Ascending aorta (tissue), 2 donors: Measurements from ENCODE around the gene PPP4R2. TPM values are rescaled to one million over a fixed set of nuclear protein-coding genes. Genes with fewer than 3 reads are reported as not detected.
"Not testable (repeated sequence)": the region's sequence is repeated elsewhere in the genome, so short reads cannot be mapped to it uniquely, and the experiment has no call there.

ENCODE experiments used
- DNase-seq, 2 donors: peaks; one replicate each; pipeline ENCODE4 v3.0.0-alpha.2; 2019; ENCODE audit warnings: low spot score in 2 of 2
- H3K27ac ChIP-seq, 2 donors: fragments of 200-600 bp; sonication (generic); one replicate each; pipeline ENCODE4 v1.5.1; 2016 to 2017; ENCODE audit warnings: mild to moderate bottlenecking in 1 of 2
- H3K27me3 ChIP-seq: fragments of 200-600 bp; sonication (generic); one replicate; pipeline ENCODE4 v1.5.1; 2017
- H3K36me3 ChIP-seq, 2 donors: fragments of 200-600 bp; sonication (generic); one replicate each; pipeline ENCODE4 v1.5.1; 2016
- H3K4me1 ChIP-seq, 2 donors: fragments of 200-600 bp; sonication (generic); one replicate each; pipeline ENCODE4 v1.5.1; 2016 to 2017; ENCODE audit warnings: mild to moderate bottlenecking in 1 of 2
- H3K4me3 ChIP-seq, 2 donors: fragments of 200-600 bp; sonication (generic); one replicate each; pipeline ENCODE4 v1.5.1; 2016 to 2017; ENCODE audit warnings: mild to moderate bottlenecking in 1 of 2
- H3K9me3 ChIP-seq, 2 donors: fragments of 200-600 bp; sonication (generic); one replicate each; pipeline ENCODE4 v1.5.1; 2016
- CTCF ChIP-seq, 3 experiments: fragments of 200-600 bp in 2 of 3; fragments of 450-650 bp in 1 of 3; sonication (generic) in 2 of 3; IDR thresholded peaks; one replicate each; pipeline ENCODE4 v1.5.1; 2016 to 2019; ENCODE audit warnings: antibody characterized with exemption in 3 of 3, mild to moderate bottlenecking in 1 of 3, moderate library complexity in 1 of 3
- intact Hi-C: fragments of 100-400 bp; cut with DNase I; formaldehyde crosslinking; loops from one replicate; pipeline ENCODE4 v1.15.1; 2023
- total RNA-seq: library from RNA; depleted of rRNA; stranded (reverse); fragments of >200 nt; gene quantifications from one replicate; pipeline ENCODE4 v1.1.0, GENCODE V29; 2016

The PPP4R2 gene
- total RNA-seq, 1 donor from 2014 or later, result 8.2 TPM

- DNase-seq, result no peak
- no peaks in the 10 kb centered on the region for H3K27me3 ChIP-seq
- H3K9me3 ChIP-seq, result no peaks in the 10 kb centered on the region
- no peak overlapping the region for H3K27ac ChIP-seq
- no peak overlapping the region for H3K4me3 ChIP-seq
- TF ChIP-seq CTCF (IDR thresholded peaks at IDR 0.05), result no peak
- H3K4me1 ChIP-seq, result peaks cover 3% of the 10 kb centered on the region in 2 donors
- no peaks in the 10 kb centered on the region for H3K36me3 ChIP-seq
- intact Hi-C loops, result loop anchor here (2.0 to 5.0 kb wide), 2 partner anchors 118 to 209 kb away; partner anchors contain the start of gene SHQ1
These were observed 60.2 kb downstream of the PPP4R2 start for GRCh38 chr3:73056845-73057150.

GRCh38 chr3:73060302-73060723, 63.7 kb downstream of the PPP4R2 start:
- Histone ChIP-seq H3K9me3 (no peaks in the 10 kb centered on the region), H3K4me1 (peaks cover 3% of the 10 kb centered on the region in 2 donors), H3K36me3 (peaks cover 7 to 27% of the 10 kb centered on the region in 2 donors), H3K27me3 (no peaks in the 10 kb centered on the region), H3K4me3 (no peak overlapping the region), H3K27ac (no peak overlapping the region)
- DNase-seq, result no peak
- intact Hi-C loops, result no loop called here
- TF ChIP-seq CTCF (IDR thresholded peaks at IDR 0.05), result no peak

- TF ChIP-seq CTCF (IDR thresholded peaks at IDR 0.05), result no peak
- intact Hi-C loops, result no loop called here
These were observed 64.8 kb downstream of the PPP4R2 start, which contains the start of gene EBLN2 for GRCh38 chr3:73061416-73061815. TSS of gene EBLN2 (plus strand) at chr3:73061659. CDS start at chr3:73062082, 423 bp downstream.

GRCh38 chr3:73066243-73066642, 69.6 kb downstream of the PPP4R2 start:
- H3K27me3 ChIP-seq, intact Hi-C loops: not testable (repeated sequence)

More at GRCh38 chr3:73061416-73061815, 64.8 kb downstream of the PPP4R2 start, which contains the start of gene EBLN2:
- H3K27ac ChIP-seq, result no peak within 1 kb of the TSS
- no peak for DNase-seq
- H3K9me3 ChIP-seq, result no peaks in the 10 kb centered on the region
- no peak within 1 kb of the TSS for H3K4me3 ChIP-seq
- no peaks in the 10 kb centered on the region for H3K27me3 ChIP-seq
- no peaks in the 10 kb centered on the region for H3K4me1 ChIP-seq
- peaks cover 11 to 27% of the 10 kb centered on the region in 2 donors for H3K36me3 ChIP-seq

GRCh38 chr3:73068419-73068818, 71.8 kb downstream of the PPP4R2 start:
- no peak overlapping the region for H3K27ac ChIP-seq
- H3K4me1 ChIP-seq, result peaks cover 0 to 4% of the 10 kb centered on the region in 2 donors
- DNase-seq, result no peak
- H3K27me3 ChIP-seq, result no peaks in the 10 kb centered on the region
- no peaks in the 10 kb centered on the region for H3K9me3 ChIP-seq
- no peak for TF ChIP-seq CTCF (IDR thresholded peaks at IDR 0.05)
- no peak overlapping the region for H3K4me3 ChIP-seq
- intact Hi-C loops, result no loop called here
- H3K36me3 ChIP-seq, result peaks cover 5 to 17% of the 10 kb centered on the region in 2 donors

More at GRCh38 chr3:73066243-73066642, 69.6 kb downstream of the PPP4R2 start:
- peaks cover 11 to 31% of the 10 kb centered on the region in 2 donors for H3K36me3 ChIP-seq
- H3K4me3 ChIP-seq, DNase-seq, H3K9me3 ChIP-seq, H3K4me1 ChIP-seq, H3K27ac ChIP-seq: not testable (repeated sequence)

- no peak overlapping the region for H3K27ac ChIP-seq
- DNase-seq, result no peak
- intact Hi-C loops, result no loop called here
- peaks cover 0 to 4% of the 10 kb centered on the region in 2 donors for H3K4me1 ChIP-seq
- no peak overlapping the region for H3K4me3 ChIP-seq
- H3K27me3 ChIP-seq, result no peaks in the 10 kb centered on the region
- H3K9me3 ChIP-seq, result no peaks in the 10 kb centered on the region
- TF ChIP-seq CTCF (IDR thresholded peaks at IDR 0.05), result no peak
- H3K36me3 ChIP-seq, result peaks cover 5 to 11% of the 10 kb centered on the region in 2 donors
These were observed 72.6 kb downstream of the PPP4R2 start for GRCh38 chr3:73069187-73069586.
